GM10248 (cell line): ENCODE data around the gene PEX5L.
A peak's percentile ranks its signal among the peaks of the same experiment; 100 is the strongest.

ENCODE experiments used
- CTCF ChIA-PET: fragments of 300-600 bp; sonication (Branson Sonifier 250); formaldehyde crosslinking; extraction: SDS; loops from one replicate; lab custom pipeline; 2021; ENCODE audit warnings: antibody characterized with exemption; lab: Yijun Ruan, JAX
- POLR2A ChIA-PET: fragments of 350-650 bp; sonication (Branson Sonifier 250); formaldehyde crosslinking; extraction: SDS; loops from one replicate; lab custom pipeline; 2020; ENCODE audit warnings: antibody characterized with exemption; lab: Yijun Ruan, JAX
- DNase-seq: peaks from one replicate; pipeline ENCODE4 v3.0.0; 2012; ENCODE audit errors: extremely low spot score
- CTCF ChIP-seq: IDR thresholded peaks from 2 replicates; pipeline ENCODE4 v1.5.1; 2012; ENCODE audit warnings: mild to moderate bottlenecking, low read depth; ENCODE audit errors: extremely low read depth, missing control alignments, control extremely low read depth

Gene PEX5L

DNA sequence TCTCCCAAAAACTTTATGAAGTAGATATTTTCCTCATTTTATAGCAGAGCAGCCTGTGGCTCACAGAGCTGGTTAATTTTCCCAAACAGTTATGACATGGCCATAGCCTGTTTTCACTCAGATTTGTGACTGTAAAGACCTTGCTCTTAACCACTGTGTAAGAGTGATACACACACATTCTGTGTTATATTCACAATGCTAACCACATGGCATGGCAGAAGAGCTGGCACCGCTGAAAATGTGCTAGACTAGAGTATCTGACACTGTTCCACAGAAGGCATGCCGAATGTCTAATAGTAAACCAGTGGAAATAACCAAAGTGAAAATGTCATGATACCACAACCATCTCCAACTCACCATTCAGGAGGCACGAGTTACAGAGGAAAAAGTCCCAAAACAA, 71.8 kb downstream of the PEX5L start:
- POLR2A ChIA-PET = no interaction called here
- TF ChIP-seq CTCF = no peak
- no peak for DNase-seq
- CTCF ChIA-PET = interaction anchor here (0.7 kb wide), 1 partner anchor 13 kb away, joined by 3 read pairs; no protein-coding TSS in a partner anchor

GRCh38 chr3:179962629-179963387, 73.9 kb downstream of the PEX5L start:
- POLR2A ChIA-PET = no interaction called here
- CTCF ChIA-PET = interaction anchor here (1.0 to 1.1 kb wide), 2 partner anchors 34 kb away, joined by 3 read pairs; no protein-coding TSS in a partner anchor
- TF ChIP-seq CTCF = no peak
- no peak for DNase-seq

- peak; percentile 23 for DNase-seq
- ChIA-PET CTCF (interaction anchor here (1.1 kb wide), 1 partner anchor 33 kb away, joined by 3 read pairs; no protein-coding TSS in a partner anchor), POLR2A (no interaction called here)
- no peak for TF ChIP-seq CTCF
These were observed 75.0 kb downstream of the PEX5L start for GRCh38 chr3:179961703-179962078.

GRCh38 chr3:179961071-179961702, 75.5 kb downstream of the PEX5L start:
- no peak for DNase-seq
- ChIA-PET POLR2A (no interaction called here), CTCF (interaction anchor here (0.9 to 2.1 kb wide), 3 partner anchors 15 to 75 kb away, joined by 3 to 6 read pairs (median 4); partner anchors contain the start of gene PEX5L)
- no peak for TF ChIP-seq CTCF

GRCh38 chr3:179958759-179959158, 78.0 kb downstream of the PEX5L start:
- DNase-seq = no peak
- ChIA-PET POLR2A (no interaction called here), CTCF (interaction anchor here (1.1 kb wide), 1 partner anchor 30 kb away, joined by 3 read pairs; no protein-coding TSS in a partner anchor)
- no peak for TF ChIP-seq CTCF

- POLR2A ChIA-PET = no interaction called here
- CTCF ChIA-PET = interaction anchor here (1.1 to 1.2 kb wide), 2 partner anchors 13 to 29 kb away, joined by 3 to 4 read pairs; no protein-coding TSS in a partner anchor
- no peak for DNase-seq
- TF ChIP-seq CTCF = no peak
These were observed 78.6 kb downstream of the PEX5L start for GRCh38 chr3:179958143-179958542.
